Measurements from ENCODE around the gene RBM39.
"Not testable (repeated sequence)": the region's sequence is repeated elsewhere in the genome, so short reads cannot be mapped to it uniquely, and the experiment has no call there.

Gene RBM39

GRCh38 chr20:35741892-35742740, at the start of gene RBM39:
TSS of gene RBM39 (minus strand) at chr20:35742260. CDS start at chr20:35740874, 1,386 bp downstream.
- peak; percentile 100 for DNase-seq (ENCODE audit: low read depth)

GRCh38 chr20:35791821-35792220, 49.8 kb upstream of the RBM39 start:
- no peak for DNase-seq (ENCODE audit: low read depth)

GRCh38 chr20:35791097-35791496, 49.0 kb upstream of the RBM39 start:
- no peak for DNase-seq (ENCODE audit: low read depth)

- DNase-seq (ENCODE audit: low read depth): no peak
Measured at GRCh38 chr20:35788796-35789195, 46.7 kb upstream of the RBM39 start.

GRCh38 chr20:35785541-35785940, 43.5 kb upstream of the RBM39 start:
- DNase-seq (ENCODE audit: low read depth): not testable (repeated sequence)

GRCh38 chr20:35783811-35784210, 41.8 kb upstream of the RBM39 start:
- DNase-seq (ENCODE audit: low read depth): not testable (repeated sequence)

GRCh38 chr20:35776513-35777101, 34.5 kb upstream of the RBM39 start:
- DNase-seq (ENCODE audit: low read depth): no peak

- no peak for DNase-seq (ENCODE audit: low read depth)
Measured at GRCh38 chr20:35774391-35774790, 32.3 kb upstream of the RBM39 start.

GRCh38 chr20:35773154-35773751, 31.2 kb upstream of the RBM39 start:
- DNase-seq (ENCODE audit: low read depth): no peak

GRCh38 chr20:35772563-35773058, 30.6 kb upstream of the RBM39 start:
- no peak for DNase-seq (ENCODE audit: low read depth)

GRCh38 chr20:35771689-35772562, 29.9 kb upstream of the RBM39 start, which contains the start of gene PHF20:
TSS of gene PHF20 (plus strand) at chr20:35772015. CDS start at chr20:35801523, 29,508 bp downstream.
- peak; percentile 99 for DNase-seq (ENCODE audit: low read depth)

- no peak for DNase-seq (ENCODE audit: low read depth)
Measured at GRCh38 chr20:35771367-35771688, 29.3 kb upstream of the RBM39 start.

GRCh38 chr20:35768731-35769664, 26.9 kb upstream of the RBM39 start:
- no peak for DNase-seq (ENCODE audit: low read depth)

- DNase-seq (ENCODE audit: low read depth): peak; percentile 48
Measured at GRCh38 chr20:35767683-35768481, 25.8 kb upstream of the RBM39 start.

- no peak for DNase-seq (ENCODE audit: low read depth)
Measured at GRCh38 chr20:35766843-35767242, 24.8 kb upstream of the RBM39 start.

GRCh38 chr20:35764936-35765335, 22.9 kb upstream of the RBM39 start:
- not testable (repeated sequence) for DNase-seq (ENCODE audit: low read depth)

- no peak for DNase-seq (ENCODE audit: low read depth)
Measured at GRCh38 chr20:35762461-35762860, 20.4 kb upstream of the RBM39 start.

GRCh38 chr20:35761548-35761947, 19.5 kb upstream of the RBM39 start:
- DNase-seq (ENCODE audit: low read depth): not testable (repeated sequence)

GRCh38 chr20:35757098-35757705, 15.1 kb upstream of the RBM39 start:
- DNase-seq (ENCODE audit: low read depth): no peak

All from stimulated activated CD4-positive, alpha-beta T cell treated with anti-CD3 and anti-CD28 coated beads, Interleukin-2, amount 100 ng/mL, for 4 hours (primary cell).